Activated CD4-positive, CD25-positive, alpha-beta regulatory T cell (primary cell): ENCODE results near the gene PLA2G6.

ENCODE experiments used
- DNase-seq, 4 experiments: peaks; one replicate each; lab custom pipeline; 2025; lab: John Stamatoyannopoulos, UW

The PLA2G6 gene

DNA sequence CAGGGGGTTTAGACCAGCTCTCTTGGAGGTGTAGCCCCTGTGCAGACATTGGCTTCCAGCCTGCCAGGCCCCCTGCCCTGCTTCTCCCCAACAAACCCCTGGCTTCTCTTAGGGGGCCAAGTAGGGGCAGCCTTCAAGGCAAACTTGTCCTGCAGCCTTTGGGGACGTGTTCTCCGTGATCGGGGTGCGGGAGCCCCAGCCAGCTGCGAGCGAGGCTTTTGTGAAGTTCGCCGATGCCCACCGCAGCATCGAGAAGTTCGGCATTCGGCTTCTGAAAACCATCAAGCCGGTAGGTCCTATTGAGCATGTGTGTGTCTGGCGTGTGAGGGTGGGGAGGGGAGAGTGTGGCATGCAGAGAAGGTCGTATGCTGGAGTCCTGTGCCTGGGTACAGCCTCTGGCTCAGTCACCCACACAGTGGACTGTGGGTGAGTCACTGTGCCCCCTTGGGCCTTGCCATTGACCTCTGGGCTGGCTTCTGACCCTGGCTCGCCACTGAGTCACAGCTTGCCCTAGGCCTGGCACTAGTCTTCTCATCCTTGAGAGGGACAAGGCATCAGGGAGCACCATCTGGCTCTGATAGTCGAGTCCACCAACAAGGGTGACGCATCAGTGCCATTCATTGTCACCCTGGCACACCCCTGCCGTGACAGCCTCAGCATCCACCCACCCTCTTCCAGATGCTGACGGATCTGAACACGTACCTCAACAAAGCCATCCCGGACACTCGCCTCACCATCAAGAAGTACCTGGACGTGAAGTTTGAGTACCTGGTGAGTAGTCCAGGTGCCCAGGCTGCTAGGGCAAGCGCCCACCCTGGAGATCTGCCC lies 109.1 kb downstream of the PLA2G6 start:
- no peak for DNase-seq

DNA sequence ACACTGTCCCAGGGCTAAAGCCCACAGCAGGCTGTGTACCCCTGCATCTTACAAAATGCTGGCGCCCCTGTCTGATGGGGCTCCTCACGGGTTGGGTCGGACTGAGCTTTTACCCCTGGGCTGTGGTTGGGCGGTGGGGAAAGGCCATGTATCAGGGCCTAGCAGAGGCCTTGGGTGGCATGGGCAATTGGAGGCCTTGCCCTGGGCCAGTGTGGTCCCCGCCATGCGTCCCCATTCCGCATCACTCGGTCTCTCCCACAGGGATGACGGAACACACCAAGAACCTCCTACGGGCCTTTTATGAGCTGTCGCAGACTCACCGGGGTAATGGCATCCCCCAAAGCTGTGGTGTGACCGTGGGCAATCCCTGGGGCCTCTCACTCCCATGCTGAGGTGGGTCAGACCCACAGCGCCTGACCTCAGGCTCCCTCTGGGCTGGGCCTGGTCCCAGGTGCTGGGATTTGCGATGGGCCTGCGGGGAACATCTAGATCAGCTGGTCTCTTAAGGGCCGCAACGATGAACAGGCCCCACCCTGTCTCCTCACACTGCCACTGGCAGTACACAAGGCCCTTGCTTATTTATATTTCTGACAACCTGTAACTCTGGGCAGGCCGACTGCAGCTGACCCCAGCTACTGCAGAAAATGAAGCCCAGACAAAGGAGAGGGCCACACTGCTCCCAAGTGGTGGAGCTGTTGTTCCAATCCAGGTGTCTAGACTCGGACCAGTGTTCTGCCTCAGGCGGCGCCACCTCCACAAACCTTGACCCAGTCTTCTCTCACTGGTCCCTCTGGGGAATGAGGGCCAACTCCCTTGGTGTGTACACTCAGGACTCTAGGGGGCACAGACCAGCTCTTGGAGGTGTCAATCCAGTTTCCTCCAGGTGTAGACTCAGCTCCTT lies 110.0 kb downstream of the PLA2G6 start:
- no peak for DNase-seq

DNA sequence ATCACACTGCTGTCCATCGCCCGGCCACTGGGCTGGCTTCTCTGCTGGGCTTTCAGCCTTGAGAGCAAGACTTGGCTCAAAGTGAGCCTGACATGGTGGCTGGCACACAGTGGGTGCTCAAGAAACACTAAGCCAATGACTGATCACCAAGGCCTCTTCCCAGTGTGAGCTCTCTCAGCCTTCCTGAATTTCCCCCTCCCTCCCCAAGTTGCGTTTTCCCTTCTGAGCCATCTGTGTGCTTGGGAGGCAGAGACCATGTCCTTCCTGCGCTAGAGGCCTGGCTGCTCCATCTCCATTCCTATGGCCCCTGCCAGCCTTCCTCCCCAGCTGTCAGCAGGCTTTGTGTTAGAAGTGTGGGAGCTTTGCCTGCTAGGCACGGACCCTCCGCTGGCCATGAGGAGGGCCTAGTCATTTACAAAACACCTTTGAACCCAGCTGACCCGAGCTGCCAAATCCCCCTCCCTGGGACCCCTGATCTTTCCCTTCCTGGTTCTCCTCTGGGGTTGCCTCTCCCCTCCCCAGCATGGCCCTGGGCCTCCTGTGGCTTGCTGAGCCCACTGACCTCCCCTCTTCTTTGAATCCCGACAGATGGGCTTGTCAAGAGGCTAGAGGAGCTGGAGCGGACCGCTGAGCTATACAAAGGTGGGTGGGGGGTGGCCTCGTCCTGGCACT lies 111.2 kb downstream of the PLA2G6 start:
- no peak for DNase-seq

DNA sequence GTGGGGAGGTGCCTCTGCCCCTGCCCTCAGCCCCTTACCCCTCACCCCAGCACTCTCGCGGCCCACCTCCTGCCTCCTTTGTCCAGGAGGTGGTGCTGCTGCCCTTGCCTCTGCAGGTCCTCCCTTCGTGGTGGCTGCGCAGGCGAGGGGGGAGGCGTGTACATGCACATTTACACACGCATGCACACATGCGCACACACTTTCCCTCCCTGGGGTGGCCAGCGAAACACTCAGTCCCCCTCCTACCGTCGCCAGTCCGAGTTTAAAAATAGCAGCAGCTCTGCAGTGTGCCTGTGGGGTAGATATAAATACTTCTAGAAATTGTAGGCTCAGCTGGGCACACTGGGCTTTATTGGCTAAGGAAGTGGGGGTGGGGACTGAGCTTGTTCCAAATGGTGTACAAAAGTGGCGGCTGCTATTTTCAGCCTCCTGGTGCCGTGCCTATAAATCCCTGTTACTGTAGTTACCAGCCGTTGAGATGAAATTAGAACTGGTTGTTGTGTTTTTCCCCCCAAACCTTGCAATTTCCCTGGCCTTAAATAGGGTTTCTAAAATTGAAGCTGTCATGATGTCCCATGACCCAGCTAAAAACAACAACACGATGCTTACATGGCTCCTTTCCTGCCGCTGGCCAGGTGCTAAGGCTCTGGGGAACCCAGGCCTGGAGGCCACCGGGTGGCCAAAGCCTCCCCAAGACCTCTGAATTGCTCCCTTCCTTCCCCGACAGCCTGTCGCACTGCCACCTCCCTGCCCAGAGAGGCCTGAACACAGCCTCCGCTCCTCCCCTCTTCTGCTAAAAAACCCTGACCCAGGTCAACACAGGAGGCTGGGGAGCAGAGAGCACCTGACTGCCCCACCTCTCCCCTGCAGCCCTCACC lies 112.0 kb downstream of the PLA2G6 start:
- DNase-seq: no peak

DNA sequence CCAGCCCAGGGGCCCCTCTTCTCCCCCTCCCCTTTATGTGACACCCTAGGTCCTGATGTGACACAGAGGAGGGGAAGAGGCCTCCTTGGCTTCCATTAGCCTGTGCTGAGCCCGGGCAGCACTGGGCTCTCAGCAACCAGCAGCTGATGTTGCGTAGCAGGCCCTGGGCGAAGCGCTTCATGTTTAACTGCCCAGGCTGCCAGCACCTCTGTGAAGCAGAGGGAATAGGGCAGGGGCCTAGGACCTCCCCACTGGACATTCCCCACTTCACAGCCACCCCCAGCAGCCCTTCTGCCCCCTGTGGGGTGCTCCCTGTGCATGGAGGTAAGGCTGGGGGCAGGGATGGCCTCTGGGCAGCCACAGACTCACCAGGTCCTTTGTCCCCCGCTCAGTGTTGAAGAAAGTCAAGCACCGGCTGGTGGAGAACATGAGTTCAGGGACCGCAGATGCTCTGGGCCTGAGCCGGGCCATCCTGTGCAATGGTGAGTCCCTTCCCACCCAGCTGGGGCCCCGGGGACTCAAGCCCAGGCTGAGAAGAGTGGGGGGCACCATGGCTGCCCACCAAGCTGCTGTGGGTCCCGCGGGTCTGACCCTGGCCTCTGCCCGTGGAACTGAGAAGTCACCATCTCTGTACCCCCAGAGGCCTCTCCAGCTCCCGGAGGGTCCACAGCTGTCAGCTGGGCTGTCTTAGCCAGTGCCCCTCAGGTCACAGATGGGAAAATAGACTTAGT lies 112.8 kb downstream of the PLA2G6 start:
- DNase-seq: no peak

- DNase-seq: no peak
Observed at GRCh38 chr22:38067761-38068360, 113.8 kb downstream of the PLA2G6 start.

- no peak for DNase-seq
Observed at GRCh38 chr22:38067028-38067415, 114.6 kb downstream of the PLA2G6 start.

GRCh38 chr22:38066381-38067027 lies 115.1 kb downstream of the PLA2G6 start:
- no peak for DNase-seq

- DNase-seq: no peak
Observed at GRCh38 chr22:38065539-38065938, 116.1 kb downstream of the PLA2G6 start.

DNA sequence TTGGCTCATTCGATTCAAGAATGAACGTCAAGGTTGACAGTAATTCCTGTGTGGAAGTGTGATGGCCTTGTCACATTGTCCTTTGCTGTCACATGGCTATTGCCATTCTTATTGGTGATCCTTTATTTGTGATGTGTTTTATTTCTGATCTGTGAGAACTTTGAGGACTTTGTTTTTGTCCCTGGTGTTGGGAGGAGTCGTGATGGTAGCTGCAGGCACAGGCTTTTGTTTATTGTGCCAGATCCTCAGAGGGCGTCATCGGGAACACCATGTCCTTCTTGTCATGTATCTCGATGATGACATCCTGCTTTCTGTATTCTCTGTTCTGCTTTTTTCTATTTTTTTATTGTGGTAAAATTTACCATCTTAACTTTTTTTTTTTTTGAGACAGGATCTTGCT lies 118.8 kb downstream of the PLA2G6 start:
- no peak for DNase-seq
